ENCODE data around the gene SUGP2. TPM values are rescaled to one million over a fixed set of nuclear protein-coding genes. Genes with fewer than 3 reads are reported as not detected.
A peak's percentile ranks its signal among the peaks of the same experiment; 100 is the strongest.

The SUGP2 gene
- polyA plus RNA-seq, 3 donors: 7.6 to 143 (median 8.2) TPM

- H2AFZ ChIP-seq (ENCODE audit: insufficient read depth, low read depth, low read length, poor library complexity, severe bottlenecking): no peak overlapping the region
- no peak overlapping the region for H3K27ac ChIP-seq (ENCODE audit: low read depth in 1 of 2, low read length in 2 of 2)
- H3K27me3 Mint-ChIP-seq (ENCODE audit: low read depth in 3 of 3): peaks cover 0 to 3% (median 1%) of the 10 kb centered on the region in 3 donors
- no peak overlapping the region for H3K4me2 ChIP-seq (replicated peaks; ENCODE audit: extremely low read depth, low read length, poor library complexity, severe bottlenecking)
- H3K36me3 ChIP-seq (replicated peaks in 1 of 2; ENCODE audit: control insufficient read depth in 1 of 2, insufficient read depth in 2 of 2, low read length in 2 of 2): peaks cover 24 to 68% of the 10 kb centered on the region in 2 donors
- TF ChIP-seq, protein P1, sequence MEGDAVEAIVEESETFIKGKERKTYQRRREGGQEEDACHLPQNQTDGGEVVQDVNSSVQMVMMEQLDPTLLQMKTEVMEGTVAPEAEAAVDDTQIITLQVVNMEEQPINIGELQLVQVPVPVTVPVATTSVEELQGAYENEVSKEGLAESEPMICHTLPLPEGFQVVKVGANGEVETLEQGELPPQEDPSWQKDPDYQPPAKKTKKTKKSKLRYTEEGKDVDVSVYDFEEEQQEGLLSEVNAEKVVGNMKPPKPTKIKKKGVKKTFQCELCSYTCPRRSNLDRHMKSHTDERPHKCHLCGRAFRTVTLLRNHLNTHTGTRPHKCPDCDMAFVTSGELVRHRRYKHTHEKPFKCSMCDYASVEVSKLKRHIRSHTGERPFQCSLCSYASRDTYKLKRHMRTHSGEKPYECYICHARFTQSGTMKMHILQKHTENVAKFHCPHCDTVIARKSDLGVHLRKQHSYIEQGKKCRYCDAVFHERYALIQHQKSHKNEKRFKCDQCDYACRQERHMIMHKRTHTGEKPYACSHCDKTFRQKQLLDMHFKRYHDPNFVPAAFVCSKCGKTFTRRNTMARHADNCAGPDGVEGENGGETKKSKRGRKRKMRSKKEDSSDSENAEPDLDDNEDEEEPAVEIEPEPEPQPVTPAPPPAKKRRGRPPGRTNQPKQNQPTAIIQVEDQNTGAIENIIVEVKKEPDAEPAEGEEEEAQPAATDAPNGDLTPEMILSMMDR (IDR thresholded peaks at IDR 0.05): no peak
- H3K4me3 ChIP-seq (replicated peaks in 1 of 3; ENCODE audit: low read depth in 2 of 3, low read length in 3 of 3): no peak overlapping the region
- no peaks in the 10 kb centered on the region for H3K27me3 ChIP-seq (ENCODE audit: control insufficient read depth in 2 of 2, insufficient read depth in 2 of 2, low read length in 2 of 2)
- peaks cover 0 to 2% of the 10 kb centered on the region in 2 donors for H3K4me1 ChIP-seq (ENCODE audit: control insufficient read depth in 1 of 2, insufficient read depth in 2 of 2, low read length in 2 of 2)
- peaks cover 42 to 64% of the 10 kb centered on the region in 2 donors for H3K36me3 Mint-ChIP-seq
- H3K9me3 ChIP-seq (replicated peaks in 1 of 2; ENCODE audit: control insufficient read depth in 1 of 2, insufficient read depth in 1 of 2, low read length in 2 of 2): no peaks in the 10 kb centered on the region
- H3K9ac ChIP-seq (ENCODE audit: insufficient read depth, low read length, poor library complexity, severe bottlenecking): no peak overlapping the region
- H3K79me2 ChIP-seq (ENCODE audit: insufficient read depth, low read length): peaks cover 71% of the 10 kb centered on the region
- WGBS (ENCODE audit: insufficient coverage): 94% methylated on average over 2 of the region's 7 CpGs
- peaks cover 24% of the 10 kb centered on the region for H4K20me1 ChIP-seq (ENCODE audit: insufficient read depth, low read length)
- intact Hi-C loops (cut with micrococcal nuclease): no loop called here
- peaks cover 21% of the 10 kb centered on the region for H3K4me1 Mint-ChIP-seq
- H3K9me3 Mint-ChIP-seq: no peaks in the 10 kb centered on the region
- H3K27ac Mint-ChIP-seq: peak overlapping the region in 1 of 7 donors; percentile 56
- no peak for DNase-seq
- H3K4me3 Mint-ChIP-seq: no peak overlapping the region
These were observed 7.1 kb upstream of the SUGP2 start for GRCh38 chr19:19040417-19040816.

GRCh38 chr19:19039901-19040300 lies 6.6 kb upstream of the SUGP2 start:
- 25% methylated on average over 2 of the region's 4 CpGs for WGBS (ENCODE audit: insufficient coverage)
- peaks cover 26% of the 10 kb centered on the region for H3K4me1 Mint-ChIP-seq
- H3K9me3 Mint-ChIP-seq: no peaks in the 10 kb centered on the region
- Histone ChIP-seq H3K9ac (ENCODE audit: insufficient read depth, low read length, poor library complexity, severe bottlenecking) (no peak overlapping the region), H4K20me1 (ENCODE audit: insufficient read depth, low read length) (peaks cover 29% of the 10 kb centered on the region), H3K4me3 (replicated peaks in 1 of 3; ENCODE audit: low read depth in 2 of 3, low read length in 3 of 3) (no peak overlapping the region), H3K36me3 (replicated peaks in 1 of 2; ENCODE audit: control insufficient read depth in 1 of 2, insufficient read depth in 2 of 2, low read length in 2 of 2) (peaks cover 24 to 64% of the 10 kb centered on the region in 2 donors), H3K27ac (ENCODE audit: low read depth in 1 of 2, low read length in 2 of 2) (no peak overlapping the region), H3K4me1 (ENCODE audit: control insufficient read depth in 1 of 2, insufficient read depth in 2 of 2, low read length in 2 of 2) (peaks cover 0 to 7% of the 10 kb centered on the region in 2 donors), H3K9me3 (replicated peaks in 1 of 2; ENCODE audit: control insufficient read depth in 1 of 2, insufficient read depth in 1 of 2, low read length in 2 of 2) (no peaks in the 10 kb centered on the region), H2AFZ (ENCODE audit: insufficient read depth, low read depth, low read length, poor library complexity, severe bottlenecking) (no peak overlapping the region), H3K4me2 (replicated peaks; ENCODE audit: extremely low read depth, low read length, poor library complexity, severe bottlenecking) (no peak overlapping the region), H3K27me3 (ENCODE audit: control insufficient read depth in 2 of 2, insufficient read depth in 2 of 2, low read length in 2 of 2) (no peaks in the 10 kb centered on the region), H3K79me2 (ENCODE audit: insufficient read depth, low read length) (peaks cover 76% of the 10 kb centered on the region)
- TF ChIP-seq, protein P1 (IDR thresholded peaks at IDR 0.05): no peak
- no peak overlapping the region for H3K4me3 Mint-ChIP-seq
- intact Hi-C loops (cut with micrococcal nuclease): no loop called here
- H3K36me3 Mint-ChIP-seq: peaks cover 38 to 59% of the 10 kb centered on the region in 2 donors
- H3K27me3 Mint-ChIP-seq (ENCODE audit: low read depth in 3 of 3): peaks cover 0 to 2% (median 1%) of the 10 kb centered on the region in 3 donors
- no peak for DNase-seq
- H3K27ac Mint-ChIP-seq: peak overlapping the region in 1 of 7 donors; percentile 56
